MM.1S (cell line): Measurements from ENCODE around the gene CYP27C1.

Experiments
- EZH2 ChIP-seq: fragments of 300-600 bp; sonication (generic); optimal IDR thresholded peaks from 2 replicates; pipeline ENCODE3; 2017; ENCODE audit warnings: low read depth, mild to moderate bottlenecking, antibody characterized with exemption, low read length, mixed read lengths
- EZH2phosphoT487 ChIP-seq: fragments of 300-600 bp; sonication (generic); IDR thresholded peaks from 2 replicates; pipeline ENCODE4 v1.6.1; 2018; ENCODE audit warnings: antibody characterized with exemption, low read length
- TF ChIP-seq, protein P1 (sequence below): fragments of 300-600 bp; sonication (generic); IDR thresholded peaks from 2 replicates; pipeline ENCODE4 v1.5.1; 2016; ENCODE audit warnings: antibody characterized with exemption, low read length, mixed read lengths

DNA sequence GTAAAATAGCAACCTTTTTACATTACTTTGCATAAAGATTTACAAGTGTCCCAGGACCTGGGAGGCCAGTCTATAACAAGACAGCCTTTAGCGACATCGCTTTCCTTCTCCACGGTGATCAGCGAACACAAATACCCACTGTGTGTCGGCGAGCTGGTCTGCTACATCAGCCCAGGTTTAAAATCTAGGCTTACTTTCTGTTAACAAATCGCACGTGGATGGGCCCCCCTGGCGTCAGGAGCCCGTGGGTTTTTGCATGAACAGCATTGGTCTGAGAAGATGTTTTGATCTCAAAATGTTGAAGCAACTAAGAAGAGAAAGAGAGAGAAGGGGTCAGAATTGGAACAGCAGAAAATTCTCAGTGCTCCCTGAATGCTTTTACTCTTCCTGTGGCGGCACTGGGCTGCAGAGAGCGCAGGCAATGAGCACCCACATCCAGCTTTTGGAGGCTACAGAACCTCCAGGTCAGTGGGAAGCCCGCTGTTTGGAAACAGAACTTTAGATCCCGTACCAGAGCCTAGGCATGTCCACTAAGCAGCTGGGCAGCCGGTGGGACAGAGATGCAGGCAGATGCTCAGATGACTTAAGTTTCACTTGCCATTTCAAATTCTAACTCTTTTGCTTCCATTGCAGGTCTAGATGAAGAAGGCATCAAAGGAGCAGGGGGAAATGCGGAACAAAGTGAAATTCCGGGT is 32.9 kb downstream of the CYP27C1 start:
- TF ChIP-seq EZH2phosphoT487, result no peak
- TF ChIP-seq, protein P1, sequence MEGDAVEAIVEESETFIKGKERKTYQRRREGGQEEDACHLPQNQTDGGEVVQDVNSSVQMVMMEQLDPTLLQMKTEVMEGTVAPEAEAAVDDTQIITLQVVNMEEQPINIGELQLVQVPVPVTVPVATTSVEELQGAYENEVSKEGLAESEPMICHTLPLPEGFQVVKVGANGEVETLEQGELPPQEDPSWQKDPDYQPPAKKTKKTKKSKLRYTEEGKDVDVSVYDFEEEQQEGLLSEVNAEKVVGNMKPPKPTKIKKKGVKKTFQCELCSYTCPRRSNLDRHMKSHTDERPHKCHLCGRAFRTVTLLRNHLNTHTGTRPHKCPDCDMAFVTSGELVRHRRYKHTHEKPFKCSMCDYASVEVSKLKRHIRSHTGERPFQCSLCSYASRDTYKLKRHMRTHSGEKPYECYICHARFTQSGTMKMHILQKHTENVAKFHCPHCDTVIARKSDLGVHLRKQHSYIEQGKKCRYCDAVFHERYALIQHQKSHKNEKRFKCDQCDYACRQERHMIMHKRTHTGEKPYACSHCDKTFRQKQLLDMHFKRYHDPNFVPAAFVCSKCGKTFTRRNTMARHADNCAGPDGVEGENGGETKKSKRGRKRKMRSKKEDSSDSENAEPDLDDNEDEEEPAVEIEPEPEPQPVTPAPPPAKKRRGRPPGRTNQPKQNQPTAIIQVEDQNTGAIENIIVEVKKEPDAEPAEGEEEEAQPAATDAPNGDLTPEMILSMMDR, result no peak
- no peak for TF ChIP-seq EZH2
